ENCODE measurements around the gene TMED1.
"Not testable (repeated sequence)": the region's sequence is repeated elsewhere in the genome, so short reads cannot be mapped to it uniquely, and the experiment has no call there.

Gene TMED1

GRCh38 chr19:10861103-10861651, 25.2 kb upstream of the TMED1 start:
- no peak for DNase-seq

- no peak for DNase-seq
These were observed 22.3 kb upstream of the TMED1 start for GRCh38 chr19:10858204-10858828.

GRCh38 chr19:10856899-10857298, 20.9 kb upstream of the TMED1 start:
- DNase-seq, result not testable (repeated sequence)

GRCh38 chr19:10855879-10856522, 20.0 kb upstream of the TMED1 start:
- DNase-seq, result no peak

- DNase-seq, result no peak
These were observed 18.5 kb upstream of the TMED1 start for GRCh38 chr19:10854350-10855089.

- no peak for DNase-seq
These were observed 16.9 kb upstream of the TMED1 start for GRCh38 chr19:10852941-10853340.

GRCh38 chr19:10852098-10852800, 16.2 kb upstream of the TMED1 start:
- DNase-seq, result no peak

GRCh38 chr19:10850631-10851030, 14.6 kb upstream of the TMED1 start:
- no peak for DNase-seq

GRCh38 chr19:10848230-10848856, 12.3 kb upstream of the TMED1 start, which contains the start of gene C19orf38:
Gene C19orf38, plus strand, starts transcription at chr19:10848415. Its CDS starts 94 bp downstream, at chr19:10848509.
- DNase-seq, result no peak

GRCh38 chr19:10846500-10847202, 10.6 kb upstream of the TMED1 start:
- DNase-seq, result no peak

- DNase-seq, result no peak
These were observed 6.8 kb upstream of the TMED1 start for GRCh38 chr19:10842788-10843187.

GRCh38 chr19:10839114-10840050, 3.4 kb upstream of the TMED1 start:
- DNase-seq, result no peak

- no peak for DNase-seq
These were observed 2.4 kb upstream of the TMED1 start for GRCh38 chr19:10838377-10838776.

- not testable (repeated sequence) for DNase-seq
These were observed 1.6 kb upstream of the TMED1 start for GRCh38 chr19:10837649-10838048.

- DNase-seq, result no peak
These were observed 693 bp upstream of the TMED1 start for GRCh38 chr19:10836479-10837330.

- no peak for DNase-seq
These were observed 791 bp downstream of the TMED1 start for GRCh38 chr19:10835089-10835753.

- no peak for DNase-seq
These were observed 3.1 kb downstream of the TMED1 start for GRCh38 chr19:10832939-10833296.

- no peak for DNase-seq
These were observed 3.7 kb downstream of the TMED1 start for GRCh38 chr19:10831987-10832938.
